SKM-1 treated with dmso at 0.1 percent for 144 hours (cell line): Measurements from ENCODE around the gene COX6A2.
"Not testable (repeated sequence)": the region's sequence is repeated elsewhere in the genome, so short reads cannot be mapped to it uniquely, and the experiment has no call there.

Source experiments
- DNase-seq: peaks from one replicate; lab custom pipeline; 2025; ENCODE audit not compliant: unreplicated experiment; lab: John Stamatoyannopoulos, UW

The COX6A2 gene

DNA sequence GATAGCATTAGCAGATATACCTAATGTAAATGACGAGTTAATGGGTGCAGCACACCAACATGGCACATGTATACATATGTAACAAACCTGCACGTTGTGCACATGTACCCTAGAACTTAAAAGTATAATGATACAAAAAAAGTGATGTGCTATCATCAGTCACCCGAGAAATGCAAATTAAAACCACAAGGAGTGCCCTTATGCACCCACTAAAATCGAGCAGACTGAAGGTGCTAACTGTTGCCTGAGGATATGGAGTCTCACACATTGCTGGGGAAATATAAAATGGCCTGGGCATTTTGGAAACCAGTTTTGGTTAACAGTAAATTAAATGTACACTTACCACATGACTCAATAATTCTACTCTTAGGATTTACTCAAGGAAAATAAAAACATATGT, 10.9 kb upstream of the COX6A2 start:
- not testable (repeated sequence) for DNase-seq

DNA sequence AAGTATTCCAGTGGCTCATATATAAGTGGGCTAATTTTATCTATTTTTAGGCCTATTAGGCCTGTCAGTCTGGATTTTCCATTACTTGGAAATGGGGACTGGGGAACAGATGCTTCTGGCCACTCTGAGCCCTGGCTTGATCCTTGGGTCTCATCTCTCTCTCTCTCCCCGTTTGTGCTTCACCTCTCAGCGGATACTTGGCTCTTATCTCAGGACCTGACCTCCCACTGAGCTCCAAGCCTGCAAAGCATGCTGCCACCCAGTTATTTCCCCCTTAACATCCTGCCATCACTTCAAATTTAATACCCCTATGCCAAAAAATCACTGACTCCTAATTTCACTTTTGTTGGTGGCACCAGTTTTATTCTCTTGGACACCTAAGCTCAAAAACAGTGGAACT, 10.3 kb upstream of the COX6A2 start:
- DNase-seq: no peak

DNA sequence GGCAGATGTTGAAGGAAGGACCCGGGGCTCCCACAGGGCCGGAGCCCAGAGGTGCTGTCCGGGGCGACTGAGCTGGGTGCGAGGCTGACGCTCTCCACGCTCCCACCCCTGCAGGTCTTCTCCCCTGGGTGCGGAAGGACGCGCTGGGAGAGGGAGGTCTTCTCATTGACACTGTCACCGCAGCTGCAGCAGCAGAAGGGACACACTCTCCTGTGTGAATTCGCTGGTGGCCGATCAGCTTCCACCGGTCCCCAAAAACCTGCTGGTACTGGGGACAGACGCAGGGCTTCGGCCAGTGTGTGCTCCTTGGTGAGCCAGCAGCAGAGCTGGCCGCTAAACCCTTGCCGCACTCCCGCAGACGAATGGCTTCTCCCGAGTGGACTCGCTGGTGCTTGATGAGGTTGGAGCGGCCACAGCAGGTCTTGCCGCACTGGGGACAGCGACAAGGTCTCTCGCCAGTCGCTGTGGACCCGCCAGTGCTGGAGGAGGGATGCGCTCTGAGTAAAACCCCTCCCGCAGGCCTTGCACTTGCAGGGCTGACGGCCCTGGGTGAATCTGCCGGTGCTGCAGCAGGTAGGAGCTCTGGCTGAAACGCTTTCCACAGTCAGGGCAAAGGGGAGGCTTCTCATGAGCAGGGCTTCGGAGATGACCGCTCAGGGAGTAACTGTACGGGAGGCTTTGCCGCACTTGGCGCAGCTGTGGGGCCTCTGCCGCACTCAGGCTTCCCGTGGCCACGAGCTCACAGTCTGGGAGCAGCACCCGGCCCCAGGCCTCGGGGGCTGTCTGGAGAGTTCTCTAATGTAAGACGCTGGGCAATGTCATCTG, 8.3 kb upstream of the COX6A2 start:
- no peak for DNase-seq

DNA sequence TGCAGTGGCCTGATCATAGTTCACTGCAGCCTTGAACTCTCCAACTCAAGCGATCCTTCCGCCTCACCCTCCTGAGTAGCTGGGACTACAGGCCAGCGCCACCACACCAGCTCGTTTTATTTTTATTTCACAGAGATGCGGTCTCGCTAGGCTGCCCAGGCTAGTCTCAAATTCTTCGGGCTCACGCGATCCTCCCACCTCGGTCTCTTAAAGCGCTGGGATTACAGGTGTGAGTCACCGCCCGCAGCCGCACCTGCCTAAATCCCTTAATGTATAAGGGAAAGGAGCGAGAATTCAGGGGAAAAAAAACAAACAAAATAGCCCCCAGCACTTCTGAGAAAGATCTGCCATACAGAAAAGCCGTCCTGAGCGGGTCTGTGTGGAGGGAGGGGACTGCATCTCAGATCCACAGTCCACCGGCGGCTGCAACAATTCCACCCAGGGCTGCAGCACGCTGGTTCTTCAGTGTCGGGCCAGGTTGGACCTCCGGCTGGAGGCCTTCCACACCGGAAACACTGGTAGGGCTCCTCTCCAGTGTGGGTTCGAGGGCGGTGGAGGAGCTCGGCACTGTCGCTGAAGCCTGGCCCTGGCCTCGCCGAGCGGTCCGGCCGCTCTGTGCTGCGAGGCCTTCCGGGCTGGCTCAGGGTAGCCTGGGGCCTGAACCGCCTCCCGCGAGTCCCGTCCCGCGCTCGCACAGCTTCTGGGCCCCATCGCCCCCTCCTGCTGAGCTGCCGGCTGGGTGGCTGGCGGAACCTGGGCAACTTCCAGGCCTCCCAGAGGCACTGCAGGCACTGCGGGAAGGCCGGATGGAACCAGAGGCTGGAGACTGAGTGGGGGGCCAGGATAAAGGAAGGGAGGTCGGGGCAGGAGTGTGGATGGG, 7.4 kb upstream of the COX6A2 start:
- DNase-seq: no peak

GRCh38 chr16:31430380-31431052, 2.4 kb upstream of the COX6A2 start:
- no peak for DNase-seq

DNA sequence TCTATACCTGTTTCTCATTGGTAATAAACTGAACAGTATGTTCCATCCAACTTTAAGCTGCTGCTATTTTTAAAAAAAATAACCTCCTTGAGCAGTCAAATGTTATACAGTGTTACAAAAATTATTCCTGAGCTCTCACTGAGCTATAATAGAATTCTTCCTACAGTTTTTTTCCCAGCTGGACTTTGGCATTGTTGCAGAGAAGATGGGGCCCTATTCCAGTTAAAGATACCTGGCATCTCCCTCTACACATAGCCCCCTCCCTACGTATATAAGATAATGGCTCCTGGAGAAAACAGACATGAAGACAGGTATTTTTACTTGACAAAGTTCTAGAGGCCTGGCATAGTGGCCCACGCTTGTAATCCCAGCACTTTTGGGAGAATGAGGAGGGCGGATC, 1.6 kb upstream of the COX6A2 start:
- DNase-seq: no peak

DNA sequence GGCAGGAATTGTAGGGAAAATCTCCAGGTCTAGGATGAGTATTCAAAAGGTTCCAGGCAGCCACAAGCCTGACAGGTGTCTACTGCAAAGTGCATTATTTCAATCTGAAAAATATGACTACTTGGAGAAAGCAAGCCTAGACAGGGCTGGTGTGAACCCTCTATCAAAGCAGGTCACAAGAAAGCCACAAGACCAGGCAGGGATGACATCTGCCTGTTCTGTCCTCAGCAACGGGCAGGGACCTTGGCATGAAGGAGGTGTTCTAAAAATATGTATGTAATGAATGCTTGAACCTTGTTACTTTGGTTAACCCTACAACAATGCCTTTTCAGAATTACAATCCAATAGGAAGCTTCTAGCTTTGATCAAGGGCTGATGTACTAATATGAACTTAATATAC, 1.2 kb upstream of the COX6A2 start:
- DNase-seq: no peak

DNA sequence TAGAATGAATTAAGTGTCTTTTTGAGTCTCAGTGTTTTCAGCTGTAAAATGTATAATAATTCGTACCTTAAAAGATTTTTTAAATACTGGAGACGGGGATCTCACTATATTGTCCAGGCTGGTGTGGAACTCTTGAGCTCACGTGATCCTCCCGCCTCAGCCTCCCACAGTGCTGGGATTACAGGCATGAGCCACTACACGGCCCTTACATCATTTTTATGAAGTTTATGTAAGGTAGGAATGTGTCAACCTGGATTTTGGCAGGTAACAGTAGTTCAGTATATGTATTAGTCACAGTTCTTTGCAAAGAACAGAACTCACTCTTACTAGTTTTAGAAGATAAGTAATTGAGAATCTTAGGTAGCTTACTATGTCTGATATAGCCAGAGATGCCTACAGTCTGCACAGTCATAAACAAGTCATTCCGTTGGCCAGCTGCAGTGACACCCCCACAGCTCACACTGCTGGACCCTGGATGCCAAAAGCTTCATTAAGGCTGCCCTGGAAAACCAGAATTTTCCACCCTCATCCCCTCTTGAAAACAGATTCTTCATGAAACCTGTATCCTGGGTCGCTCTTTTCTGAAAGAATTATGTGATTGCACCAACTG, 583 bp upstream of the COX6A2 start:
- DNase-seq: no peak

- DNase-seq: peak; percentile 56
These were observed 500 bp downstream of the COX6A2 start for GRCh38 chr16:31427441-31428278.

GRCh38 chr16:31423801-31424200, 4.4 kb downstream of the COX6A2 start:
- no peak for DNase-seq

GRCh38 chr16:31423241-31423640, 4.9 kb downstream of the COX6A2 start:
- no peak for DNase-seq

GRCh38 chr16:31421587-31421986, 6.6 kb downstream of the COX6A2 start:
- DNase-seq: no peak

DNA sequence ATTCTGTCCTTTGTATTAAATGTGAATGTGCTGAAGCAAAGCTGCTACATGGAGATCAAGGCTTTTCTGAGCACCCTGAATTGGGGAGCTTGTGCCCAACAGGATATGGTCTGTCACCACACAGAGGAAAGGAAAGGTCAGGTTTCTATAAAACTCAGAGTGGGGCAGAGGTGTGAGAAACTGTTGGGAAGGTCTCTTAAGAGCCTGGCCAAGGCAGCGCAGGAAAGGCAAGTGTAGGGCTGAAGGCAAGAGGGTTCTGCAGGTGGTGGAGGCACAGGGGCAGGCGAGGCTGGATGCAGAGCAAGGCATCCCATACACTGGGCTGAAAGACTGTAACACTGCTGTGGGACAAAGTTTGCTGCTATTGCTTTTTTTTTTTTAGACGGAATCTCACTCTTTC, 8.1 kb downstream of the COX6A2 start:
- DNase-seq: no peak

DNA sequence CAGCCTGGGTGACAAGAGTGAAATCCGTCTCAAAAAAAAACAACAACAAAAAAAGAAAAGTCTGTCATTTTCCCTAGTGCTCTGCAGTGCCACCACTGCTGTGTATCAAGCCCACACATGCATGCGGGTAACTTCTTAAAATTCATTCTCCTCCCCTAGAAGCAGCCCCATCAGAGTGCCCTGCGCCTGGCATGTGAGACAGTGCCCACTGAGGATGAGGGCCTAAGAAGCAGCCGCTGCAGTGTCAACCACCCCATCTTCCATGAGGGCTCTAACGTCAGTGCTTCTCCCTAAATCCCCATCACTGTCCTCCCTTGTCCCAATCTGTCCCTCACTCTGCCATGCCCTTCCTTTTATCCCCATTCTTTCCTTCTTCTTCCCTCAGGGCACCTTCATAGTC, 10.2 kb downstream of the COX6A2 start:
- DNase-seq: no peak

DNA sequence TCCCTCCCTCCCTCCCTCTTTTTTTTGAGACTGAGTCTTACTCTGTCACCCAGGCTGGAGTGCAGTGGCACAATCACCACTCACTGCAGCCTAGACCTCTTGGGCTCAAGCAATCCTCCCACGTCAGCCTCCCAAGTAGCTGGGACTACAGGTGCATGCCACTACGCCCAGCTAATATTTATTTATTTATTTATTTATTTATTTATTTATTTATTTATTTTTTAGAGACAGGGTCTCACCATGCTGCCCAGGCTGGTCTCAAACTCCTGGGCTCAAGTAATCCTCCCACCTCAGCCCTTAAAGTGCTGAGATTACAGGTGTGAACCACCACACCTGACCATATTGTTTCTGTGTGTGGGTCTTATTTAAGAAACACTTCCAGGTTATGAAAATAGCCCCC, 11.1 kb downstream of the COX6A2 start:
- DNase-seq: not testable (repeated sequence)

DNA sequence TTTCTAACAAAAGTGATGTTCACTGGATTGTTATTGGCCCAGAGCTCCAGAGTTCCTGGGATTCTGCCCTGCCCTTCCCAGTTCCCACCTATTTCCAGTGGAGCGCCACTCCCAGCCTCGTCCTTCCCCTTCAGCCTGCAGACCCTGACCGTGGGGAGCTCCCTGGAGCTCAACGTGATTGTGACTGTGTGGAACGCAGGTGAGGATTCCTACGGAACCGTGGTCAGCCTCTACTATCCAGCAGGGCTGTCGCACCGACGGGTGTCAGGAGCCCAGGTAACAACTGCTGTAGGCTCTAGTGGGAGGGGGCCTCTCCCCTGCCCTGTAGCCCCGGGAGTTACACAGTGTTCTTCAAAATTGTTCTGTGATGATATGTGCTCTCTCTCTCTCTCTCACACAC, 11.8 kb downstream of the COX6A2 start:
- DNase-seq: no peak

GRCh38 chr16:31414706-31415105, 13.5 kb downstream of the COX6A2 start:
- DNase-seq: no peak

DNA sequence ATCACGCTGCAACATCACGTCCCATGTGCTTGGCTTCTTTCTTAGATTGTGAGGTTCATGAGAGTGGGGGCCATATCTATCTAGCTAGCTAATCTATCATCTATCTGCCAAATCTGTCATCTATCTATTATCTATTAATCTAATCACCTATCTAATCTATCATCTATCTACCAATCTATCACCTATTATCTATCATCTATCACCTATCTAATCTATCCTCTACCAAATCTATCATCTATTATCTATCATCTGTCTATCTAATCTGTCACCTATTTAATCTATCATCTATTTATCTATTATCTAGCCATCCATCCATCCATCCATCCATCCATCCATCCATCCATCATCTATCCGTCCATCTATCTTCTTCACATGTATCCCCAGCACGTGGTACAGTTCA, 14.2 kb downstream of the COX6A2 start:
- no peak for DNase-seq

DNA sequence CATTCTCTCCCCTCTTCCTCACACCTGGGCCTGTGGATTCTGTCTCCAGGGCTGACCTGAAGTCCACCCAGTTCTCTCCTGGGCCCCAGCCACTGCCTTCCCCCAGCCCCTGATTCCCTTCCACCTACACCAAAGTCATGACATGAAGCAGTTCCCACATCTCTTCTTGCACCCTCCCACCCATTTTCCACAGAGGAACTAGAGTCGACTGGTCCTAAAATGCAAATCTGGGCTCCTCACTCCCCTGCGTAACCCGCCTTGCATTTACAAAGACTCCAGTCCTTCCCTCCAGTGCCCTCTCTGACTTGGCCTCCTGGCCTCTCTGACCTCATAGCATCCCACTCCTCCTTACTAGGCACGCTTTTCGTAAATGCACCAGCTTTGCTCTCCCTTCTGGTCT, 14.8 kb downstream of the COX6A2 start:
- DNase-seq: no peak

- no peak for DNase-seq
These were observed 15.4 kb downstream of the COX6A2 start for GRCh38 chr16:31412750-31413149.
